Body of pancreas (tissue), 4 donors: Measurements from ENCODE around the gene ZNF660. TPM values are rescaled to one million over a fixed set of nuclear protein-coding genes. Genes with fewer than 3 reads are reported as not detected.
"Not testable (repeated sequence)": the region's sequence is repeated elsewhere in the genome, so short reads cannot be mapped to it uniquely, and the experiment has no call there.

ENCODE experiments used
- ATAC-seq: fragments of 150-250 bp; one replicate; pipeline ENCODE4 v1.9.1; 2016
- DNase-seq, 4 donors: peaks; one replicate each; pipeline ENCODE4 v3.0.0-alpha.2; 2019
- H3K27ac ChIP-seq, 4 donors: fragments of 200-600 bp; sonication (generic); 1 replicate in 3 of 4; 2 replicates in 1 of 4; pipeline versions ENCODE4 v1.5.1 to v1.6.1; 2016 to 2019; ENCODE audit warnings: mild to moderate bottlenecking in 1 of 4, mixed read lengths in 1 of 4, moderate library complexity in 1 of 4
- H3K27me3 ChIP-seq, 2 donors: fragments of 200-600 bp; sonication (generic); one replicate each; pipeline ENCODE4 v1.6.0; 2016; ENCODE audit warnings: mild to moderate bottlenecking in 1 of 2
- H3K36me3 ChIP-seq, 2 donors: fragments of 200-600 bp; sonication (generic); replicated peaks in 1 of 2; 2 replicates each; pipeline ENCODE4 v1.5.1; 2016; ENCODE audit warnings: low read depth in 2 of 2; ENCODE audit not compliant: insufficient read depth in 1 of 2
- H3K4me1 ChIP-seq: fragments of 200-600 bp; sonication (generic); one replicate; pipeline ENCODE4 v1.6.0; 2016
- H3K4me3 ChIP-seq, 2 donors: fragments of 200-600 bp; sonication (generic); 1 replicate in 1 of 2; 2 replicates in 1 of 2; pipeline ENCODE4 v1.5.1; 2016 to 2019
- H3K9me3 ChIP-seq, 3 donors: fragments of 200-600 bp; sonication (generic); 1 replicate in 2 of 3; 2 replicates in 1 of 3; pipeline ENCODE4 v1.5.1; 2016
- POLR2A ChIP-seq, 3 donors: fragments of 450-650 bp; IDR thresholded peaks; one replicate each; pipeline ENCODE4 v1.6.1; 2016; ENCODE audit warnings: antibody characterized with exemption in 3 of 3, mild to moderate bottlenecking in 2 of 3
- WGBS, 2 donors: methylation state at CpG; one replicate each; pipeline ENCODE4 v1.1.5; 2017; 5-methylcytosine and 5-hydroxymethylcytosine counted together
- intact Hi-C: fragments of 100-400 bp; cut with DNase I; formaldehyde crosslinking; loops from one replicate; pipeline ENCODE4 v1.15.1; 2023
- total RNA-seq, 2 donors: library from RNA; depleted of rRNA; stranded (reverse); fragments of >200 nt; gene quantifications; one replicate each; pipeline ENCODE4 v1.1.0, GENCODE V29; 2016
- TF ChIP-seq, protein P1 (sequence below), 7 experiments: fragments of 450-650 bp in 4 of 7; fragments of 200-600 bp in 3 of 7; sonication (generic) in 3 of 7; IDR thresholded peaks; one replicate each; pipeline ENCODE4 v1.5.1; 2016 to 2019; ENCODE audit warnings: antibody characterized with exemption in 7 of 7

The ZNF660 gene
- total RNA-seq, 2 donors from 2014 or later, result 2.1 to 6.3 TPM

DNA sequence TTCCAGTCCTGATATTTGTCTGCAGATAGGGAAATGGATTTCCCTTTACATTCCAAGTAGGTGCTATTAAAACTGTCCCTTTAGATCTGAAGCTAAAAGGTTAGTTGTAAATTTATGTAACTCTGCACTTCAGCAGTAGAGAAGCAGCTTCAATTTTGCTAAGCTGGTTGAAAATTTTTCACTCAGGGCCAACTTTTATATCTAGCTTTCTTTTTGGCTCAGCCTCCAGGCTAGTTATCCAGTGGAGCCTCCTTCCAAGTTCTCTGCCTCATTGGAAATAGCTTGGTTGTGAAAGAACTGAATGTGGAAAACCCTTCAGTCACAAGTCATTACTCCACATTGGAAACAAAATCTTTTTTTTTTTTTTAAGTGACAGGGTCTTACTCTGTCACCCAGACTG lies 8.2 kb upstream of the ZNF660 start:
- intact Hi-C loops, result no loop called here
- ATAC-seq, result no peak

DNA sequence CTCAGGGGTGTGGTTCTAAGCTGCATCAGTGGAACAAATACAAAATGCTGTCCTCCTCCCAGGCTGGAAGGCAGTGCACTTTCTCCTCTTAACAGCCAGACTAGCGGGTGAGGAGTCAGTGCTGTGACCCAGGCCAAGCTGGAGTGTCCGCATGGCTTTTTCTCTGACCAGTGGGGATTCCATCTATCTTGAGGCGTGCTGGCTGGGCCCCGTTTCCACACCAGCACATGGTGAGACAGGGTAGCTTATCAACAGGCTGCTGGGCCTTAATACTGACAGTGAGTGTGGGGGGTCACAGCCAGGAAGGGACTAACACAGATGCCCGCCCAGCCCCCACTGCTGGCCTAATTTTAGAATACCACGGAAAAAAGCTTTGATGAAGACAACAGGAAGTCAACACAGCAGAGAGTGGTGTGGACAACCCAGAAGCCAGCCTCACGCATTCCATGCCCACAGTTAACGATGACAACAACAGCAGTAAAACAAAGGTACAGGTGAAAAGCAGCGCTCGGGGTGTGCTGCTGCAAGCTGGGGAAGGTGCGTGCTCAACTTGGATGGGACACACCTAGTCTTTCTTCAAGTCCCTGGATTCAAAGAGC lies 7.3 kb upstream of the ZNF660 start:
- H3K4me3 ChIP-seq, H3K27me3 ChIP-seq, H3K36me3 ChIP-seq, DNase-seq, intact Hi-C loops, H3K27ac ChIP-seq, H3K9me3 ChIP-seq, ATAC-seq, H3K4me1 ChIP-seq: not testable (repeated sequence)
- WGBS, 2 donors, result 88 to 94% methylated on average over 9 to 11 of the region's 11 CpGs

More for the DNA sequence above, 8.2 kb upstream of the ZNF660 start:
- no peak overlapping the region for H3K27ac ChIP-seq
- no peak for TF ChIP-seq POLR2A (IDR thresholded peaks at IDR 0.05)
- TF ChIP-seq, protein P1, sequence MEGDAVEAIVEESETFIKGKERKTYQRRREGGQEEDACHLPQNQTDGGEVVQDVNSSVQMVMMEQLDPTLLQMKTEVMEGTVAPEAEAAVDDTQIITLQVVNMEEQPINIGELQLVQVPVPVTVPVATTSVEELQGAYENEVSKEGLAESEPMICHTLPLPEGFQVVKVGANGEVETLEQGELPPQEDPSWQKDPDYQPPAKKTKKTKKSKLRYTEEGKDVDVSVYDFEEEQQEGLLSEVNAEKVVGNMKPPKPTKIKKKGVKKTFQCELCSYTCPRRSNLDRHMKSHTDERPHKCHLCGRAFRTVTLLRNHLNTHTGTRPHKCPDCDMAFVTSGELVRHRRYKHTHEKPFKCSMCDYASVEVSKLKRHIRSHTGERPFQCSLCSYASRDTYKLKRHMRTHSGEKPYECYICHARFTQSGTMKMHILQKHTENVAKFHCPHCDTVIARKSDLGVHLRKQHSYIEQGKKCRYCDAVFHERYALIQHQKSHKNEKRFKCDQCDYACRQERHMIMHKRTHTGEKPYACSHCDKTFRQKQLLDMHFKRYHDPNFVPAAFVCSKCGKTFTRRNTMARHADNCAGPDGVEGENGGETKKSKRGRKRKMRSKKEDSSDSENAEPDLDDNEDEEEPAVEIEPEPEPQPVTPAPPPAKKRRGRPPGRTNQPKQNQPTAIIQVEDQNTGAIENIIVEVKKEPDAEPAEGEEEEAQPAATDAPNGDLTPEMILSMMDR (IDR thresholded peaks at IDR 0.05), result no peak
- H3K4me3 ChIP-seq, result no peak overlapping the region
- H3K4me1 ChIP-seq, result no peaks in the 10 kb centered on the region
- H3K27me3 ChIP-seq, result no peaks in the 10 kb centered on the region
- H3K36me3 ChIP-seq, result no peaks in the 10 kb centered on the region
- H3K9me3 ChIP-seq, result no peaks in the 10 kb centered on the region
- no peak for DNase-seq

DNA sequence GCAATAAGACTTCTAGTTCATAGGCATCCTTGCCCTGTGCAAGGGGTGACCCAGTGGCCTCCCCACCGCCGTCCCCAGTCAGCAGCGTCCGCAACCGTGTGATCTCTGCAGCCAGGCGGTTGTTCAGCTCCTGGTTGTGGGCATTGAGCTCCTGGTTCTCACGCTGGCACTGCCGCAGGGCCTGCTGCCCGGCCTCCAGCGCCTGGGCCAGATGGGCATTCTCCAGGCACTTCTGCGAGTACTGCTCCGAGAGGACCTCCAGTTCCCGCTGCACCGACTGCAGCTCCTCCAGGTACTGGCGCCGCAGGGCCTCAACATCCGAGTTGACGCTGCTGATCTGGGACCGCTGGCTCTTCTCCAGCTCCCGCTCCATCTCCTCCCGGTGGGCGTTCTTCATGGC lies 6.4 kb upstream of the ZNF660 start:
- H3K27ac ChIP-seq, H3K4me1 ChIP-seq, H3K9me3 ChIP-seq, DNase-seq, intact Hi-C loops, H3K4me3 ChIP-seq, H3K27me3 ChIP-seq, H3K36me3 ChIP-seq, ATAC-seq: not testable (repeated sequence)
- 96 to 98% methylated on average over 13 to 16 of the region's 22 CpGs for WGBS, 2 donors

DNA sequence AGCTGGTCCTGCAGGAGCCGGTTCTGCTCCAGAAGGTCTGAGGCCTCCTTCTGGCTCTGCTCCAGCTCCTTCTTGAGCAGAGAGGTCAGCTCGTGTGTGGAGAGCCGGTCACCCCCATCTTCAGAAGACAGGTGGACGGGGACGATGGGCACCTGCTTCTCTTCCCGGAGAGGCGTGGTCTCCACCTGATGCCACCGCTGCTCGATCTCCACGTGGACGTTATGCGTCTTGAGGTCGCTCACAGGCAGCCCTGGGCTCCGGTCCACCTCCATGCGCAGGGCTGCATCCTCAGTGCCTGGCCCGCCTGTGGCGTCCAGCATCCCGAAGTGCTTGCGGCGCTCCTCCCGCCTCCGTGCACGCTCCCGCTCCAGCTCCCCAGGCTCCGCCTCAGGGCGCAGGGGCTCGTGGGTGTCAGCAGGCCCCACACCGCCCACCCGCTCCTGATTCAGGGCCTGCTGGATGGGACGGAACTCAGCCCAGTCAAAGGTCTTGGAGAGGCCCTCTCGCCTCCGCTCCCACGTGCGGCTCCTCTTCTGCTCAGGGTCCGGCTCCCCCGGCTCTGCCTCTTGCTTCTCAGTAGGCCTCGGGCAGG lies 5.7 kb upstream of the ZNF660 start:
- WGBS, 2 donors, result 93 to 97% methylated on average over 29 to 36 of the region's 37 CpGs
- intact Hi-C loops, ATAC-seq: not testable (repeated sequence)

DNA sequence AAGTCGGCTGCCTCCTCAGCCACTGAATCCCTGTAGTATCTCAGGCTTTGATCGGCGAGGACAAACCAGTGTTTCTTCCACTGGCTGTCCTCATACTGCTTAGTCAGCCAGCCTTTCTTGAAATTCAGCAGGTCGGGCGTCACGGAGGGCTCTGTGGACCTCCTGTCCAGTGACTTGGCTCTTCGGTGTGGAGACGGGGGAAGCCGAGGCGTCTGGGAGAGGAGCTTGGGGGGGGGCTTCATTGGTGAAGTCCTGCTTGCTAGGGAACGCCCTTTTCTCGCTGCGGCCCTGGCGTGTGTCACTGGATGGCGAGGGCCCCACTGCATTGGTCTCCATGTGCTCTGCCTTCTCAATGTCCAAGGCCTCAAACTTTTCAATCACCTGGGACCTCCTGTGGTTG lies 5.0 kb upstream of the ZNF660 start:
- 92 to 100% methylated on average over 3 to 15 of the region's 15 CpGs for WGBS, 2 donors
- H3K27me3 ChIP-seq, H3K27ac ChIP-seq, ATAC-seq, H3K9me3 ChIP-seq, DNase-seq, intact Hi-C loops, H3K4me3 ChIP-seq, H3K4me1 ChIP-seq, H3K36me3 ChIP-seq: not testable (repeated sequence)

More for the DNA sequence above, 5.7 kb upstream of the ZNF660 start:
- not testable (repeated sequence) for H3K36me3 ChIP-seq, DNase-seq, H3K9me3 ChIP-seq, H3K4me1 ChIP-seq, H3K4me3 ChIP-seq, H3K27me3 ChIP-seq, H3K27ac ChIP-seq

DNA sequence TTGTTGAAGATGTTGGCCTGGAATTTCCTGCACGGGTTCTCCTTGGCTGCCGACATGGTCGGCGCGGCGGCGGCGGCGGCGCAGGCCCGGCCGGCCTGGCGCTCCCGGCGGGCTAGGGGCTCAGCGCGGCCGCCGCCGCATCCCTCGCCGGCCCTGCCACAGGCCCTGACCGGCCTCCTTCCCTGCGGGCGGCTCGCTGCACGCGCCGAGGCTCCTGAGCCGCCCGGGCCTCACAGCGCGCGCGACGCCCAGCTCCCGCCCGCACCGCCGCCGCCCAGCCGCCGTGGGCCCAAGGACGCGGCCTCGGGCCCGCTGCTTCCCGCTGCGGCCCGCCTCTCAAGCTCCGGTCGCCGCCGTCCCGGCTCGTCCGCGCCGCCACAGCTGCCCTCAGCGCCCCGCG lies 3.8 kb upstream of the ZNF660 start:
- H3K36me3 ChIP-seq, intact Hi-C loops, H3K4me3 ChIP-seq, ATAC-seq, H3K27me3 ChIP-seq, H3K27ac ChIP-seq, DNase-seq, H3K9me3 ChIP-seq: not testable (repeated sequence)
- WGBS, 2 donors, result 54 to 64% methylated on average over 12 to 61 of the region's 62 CpGs
- H3K4me1 ChIP-seq, result peaks cover 16% of the 10 kb centered on the region

DNA sequence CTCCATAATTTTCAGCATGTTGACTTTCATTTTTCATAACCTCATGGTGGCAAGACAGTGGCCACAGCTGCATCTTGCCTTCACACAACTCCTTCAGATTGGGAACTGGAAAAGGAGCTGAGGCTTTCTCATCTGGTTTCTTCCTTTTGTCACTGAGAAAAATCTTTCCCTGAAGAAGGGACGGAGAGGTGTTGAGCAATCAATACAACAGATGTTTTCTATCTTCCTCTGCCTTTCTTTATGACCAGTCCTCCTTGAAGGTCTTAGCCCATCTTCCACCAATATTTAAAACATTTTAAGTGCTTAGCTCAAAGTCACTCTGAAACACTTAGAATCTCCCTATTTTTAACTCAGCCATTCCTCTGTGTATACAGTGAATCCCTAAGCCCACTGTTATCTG lies 11.9 kb downstream of the ZNF660 start:
- H3K4me1 ChIP-seq, result no peaks in the 10 kb centered on the region
- peaks cover 0 to 15% (median 0%) of the 10 kb centered on the region in 3 donors for H3K9me3 ChIP-seq
- TF ChIP-seq, protein P1 (IDR thresholded peaks at IDR 0.05), result no peak
- TF ChIP-seq POLR2A (IDR thresholded peaks at IDR 0.05), result no peak
- H3K27me3 ChIP-seq, result no peaks in the 10 kb centered on the region
- no peak for DNase-seq
- intact Hi-C loops, result no loop called here
- no peak for ATAC-seq
- H3K4me3 ChIP-seq, result no peak overlapping the region
- no peaks in the 10 kb centered on the region for H3K36me3 ChIP-seq
- 83% methylated on average over 1 of the region's 1 CpG for WGBS, 2 donors
- no peak overlapping the region for H3K27ac ChIP-seq
